GM12891 (cell line): ENCODE data around the gene TAOK3.

Experiments
- POLR2A ChIP-seq: IDR thresholded peaks from 2 replicates; pipeline ENCODE4 v1.6.1; 2011; ENCODE audit warnings: low read depth, low read length, control low read depth
- POLR2AphosphoS5 ChIP-seq: IDR thresholded peaks from 2 replicates; pipeline ENCODE4 v1.6.1; 2011; ENCODE audit warnings: low read depth, low read length, control low read depth
- POU2F2 ChIP-seq: IDR thresholded peaks from 2 replicates; pipeline ENCODE4 v1.6.1; 2011; ENCODE audit warnings: low read depth, mild to moderate bottlenecking, control low read depth, low read length, moderate library complexity
- SPI1 ChIP-seq: IDR thresholded peaks from 2 replicates; pipeline ENCODE4 v1.6.1; 2011; ENCODE audit warnings: low read depth, low read length, control low read depth
- TAF1 ChIP-seq: IDR thresholded peaks from 2 replicates; pipeline ENCODE4 v1.6.1; 2011; ENCODE audit warnings: low read depth, low read length, control low read depth

DNA sequence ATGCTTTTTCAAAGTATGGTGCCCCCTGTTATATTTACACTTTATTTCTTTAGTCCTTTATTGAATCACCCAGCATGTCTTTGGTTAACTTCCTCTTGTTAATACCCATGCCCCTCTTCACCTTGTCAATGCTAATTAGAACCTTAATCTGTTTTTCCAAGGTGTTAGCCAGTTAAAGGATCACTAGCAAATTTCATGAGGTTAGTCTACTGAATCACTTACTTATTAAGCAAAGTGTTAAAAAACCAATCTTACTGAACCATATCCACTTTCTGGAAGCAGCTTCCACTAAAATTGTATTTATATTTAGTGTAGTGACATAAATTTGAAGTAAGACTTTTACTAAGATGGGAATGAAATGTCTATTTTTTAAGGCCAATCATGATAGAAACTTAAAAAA, 27.9 kb downstream of the TAOK3 start:
- TF ChIP-seq POLR2A (no peak), POLR2AphosphoS5 (no peak), POU2F2 (no peak), TAF1 (no peak), SPI1 (no peak)
